Mucosa of gallbladder (tissue), 1 donor: Measurements from ENCODE around the gene CCDC92B. TPM values are rescaled to one million over a fixed set of nuclear protein-coding genes. Genes with fewer than 3 reads are reported as not detected.

Source experiments
- DNase-seq: peaks from one replicate; pipeline ENCODE4 v3.0.0-alpha.2; 2020; ENCODE audit warnings: low spot score
- total RNA-seq: library from RNA; stranded (reverse); gene quantifications from one replicate; pipeline ENCODE4 v1.2.1, GENCODE V29; 2021
- donor health status: DM: no; HTN: no; CAD: no.

The CCDC92B gene
- total RNA-seq, 1 donor from 2014 or later, result 0.14 TPM

DNA sequence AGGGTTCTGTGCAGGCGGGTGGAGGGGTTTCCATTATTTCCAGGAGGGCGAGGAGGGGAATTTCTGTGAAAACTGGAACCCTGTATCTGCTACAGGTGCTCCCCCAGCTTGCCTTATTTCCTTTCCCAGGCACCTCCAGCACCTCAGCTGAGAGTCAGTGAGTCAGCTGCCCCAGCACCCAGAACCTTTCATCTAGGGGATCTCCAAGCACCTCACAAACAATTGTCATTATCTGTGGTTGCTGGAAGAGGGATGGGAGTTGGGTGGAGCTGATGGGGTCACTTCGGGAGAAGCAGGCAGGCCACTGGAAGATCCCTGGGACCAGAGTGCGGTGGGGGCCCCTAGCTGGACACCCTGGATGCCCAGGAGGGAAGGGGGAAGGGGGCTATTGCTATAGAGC lies 27.8 kb downstream of the CCDC92B start:
- DNase-seq, result no peak

GRCh38 chr17:2719861-2720260 lies 29.6 kb downstream of the CCDC92B start:
- no peak for DNase-seq

- DNase-seq, result no peak
Observed at GRCh38 chr17:2718150-2718938, 31.1 kb downstream of the CCDC92B start.

- DNase-seq, result no peak
Observed at GRCh38 chr17:2716649-2717048, 32.8 kb downstream of the CCDC92B start.

DNA sequence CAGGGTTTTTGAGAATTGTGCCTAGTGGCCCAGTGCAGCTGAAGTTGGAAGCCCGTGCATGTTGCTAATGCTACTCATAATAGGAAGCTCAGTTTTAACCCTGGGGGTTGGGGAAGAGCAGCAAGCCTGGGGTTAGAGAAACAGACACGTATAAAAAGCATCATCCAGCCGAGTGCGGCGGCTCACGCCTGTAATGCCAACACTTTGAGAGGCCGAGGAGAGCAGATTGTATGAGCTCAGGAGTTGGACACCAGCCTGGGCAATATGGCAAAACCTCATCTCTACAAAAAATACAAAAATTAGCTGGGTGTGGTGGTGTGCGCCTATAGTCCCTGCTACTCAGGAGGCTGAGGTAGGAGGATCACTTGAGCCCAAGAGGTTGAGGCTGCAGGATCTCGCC lies 35.6 kb downstream of the CCDC92B start:
- no peak for DNase-seq

GRCh38 chr17:2712300-2713043 lies 37.0 kb downstream of the CCDC92B start:
- no peak for DNase-seq

DNA sequence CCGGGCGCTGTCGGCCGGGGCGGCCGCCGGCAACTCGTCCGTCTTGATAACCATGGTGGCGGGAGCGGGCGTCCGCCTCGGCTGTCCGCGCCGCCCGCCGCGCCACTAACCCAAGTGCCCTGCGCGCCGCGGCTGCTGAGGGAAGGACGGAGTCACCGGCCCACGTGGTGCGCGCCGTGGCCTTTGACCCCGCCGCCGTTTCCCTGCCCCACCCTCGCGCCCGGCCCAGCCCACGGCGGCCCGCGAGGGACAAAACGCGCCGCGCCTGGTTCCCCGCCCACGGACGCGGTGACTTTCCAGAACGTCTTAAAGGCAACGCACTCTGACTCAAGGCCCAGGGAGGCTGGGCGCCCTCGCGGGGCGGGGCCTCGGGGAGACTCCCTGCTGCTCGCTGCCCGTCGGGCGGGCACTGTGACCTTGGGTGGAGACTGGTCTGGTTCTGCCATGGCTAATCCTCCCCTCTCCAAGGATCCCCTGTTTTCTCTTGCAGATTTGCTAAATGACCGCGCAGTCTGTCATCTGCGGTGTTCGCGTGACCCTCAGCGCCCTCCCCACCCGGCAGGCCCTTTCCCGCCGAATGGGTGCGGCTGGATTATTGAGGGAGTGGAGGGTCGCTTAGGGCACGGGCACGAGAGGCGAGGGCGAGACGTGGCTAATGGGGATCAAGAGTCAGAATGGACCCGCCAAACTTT lies 37.7 kb downstream of the CCDC92B start, which contains the start of gene CLUH:
CLUH (minus strand) TSS at position 157 of the 692 bp plus-strand sequence; CDS start at position 54, 103 bp downstream.
- peak; percentile 97 for DNase-seq

DNA sequence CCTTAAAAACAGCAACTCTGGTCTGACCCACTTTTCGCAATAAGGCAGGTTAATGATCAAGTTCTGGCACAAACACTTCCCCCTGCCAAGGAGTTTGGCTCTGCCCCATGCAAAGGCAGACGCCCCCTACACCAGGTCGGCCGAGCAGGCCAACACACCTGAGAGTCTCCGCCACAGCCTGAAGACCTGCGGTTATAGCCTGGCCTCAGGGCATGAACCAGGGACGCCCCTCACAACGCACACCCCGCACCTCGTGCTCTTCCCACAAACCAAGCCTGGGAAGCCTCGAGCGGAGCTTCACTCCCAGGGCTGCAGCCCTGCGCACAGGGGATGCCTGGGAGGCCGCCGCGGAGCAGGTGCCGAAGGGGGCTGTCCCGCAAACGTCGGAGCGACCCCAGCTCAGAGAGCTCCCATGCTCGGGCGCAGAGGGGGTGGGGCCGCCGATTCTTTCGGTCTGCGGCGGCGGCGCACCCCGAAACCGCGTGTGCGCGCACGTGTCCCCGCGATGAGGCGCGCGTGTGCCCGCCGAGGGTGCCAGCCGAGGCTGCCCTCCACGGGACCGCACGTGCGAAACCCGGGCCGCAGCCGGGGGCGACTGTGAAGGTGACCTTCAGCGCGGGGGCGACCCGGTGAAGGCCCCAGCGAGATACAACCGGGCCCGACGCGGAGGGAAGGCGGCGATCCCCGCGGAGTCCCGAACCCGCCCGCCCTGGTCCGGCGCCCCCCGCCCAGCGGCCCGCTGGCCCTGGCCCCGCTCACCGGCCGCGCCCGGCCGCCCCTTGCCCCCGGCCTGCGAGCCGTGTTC lies 38.4 kb downstream of the CCDC92B start:
- DNase-seq, result no peak

- no peak for DNase-seq
Observed at GRCh38 chr17:2710071-2710802, 39.2 kb downstream of the CCDC92B start.

DNA sequence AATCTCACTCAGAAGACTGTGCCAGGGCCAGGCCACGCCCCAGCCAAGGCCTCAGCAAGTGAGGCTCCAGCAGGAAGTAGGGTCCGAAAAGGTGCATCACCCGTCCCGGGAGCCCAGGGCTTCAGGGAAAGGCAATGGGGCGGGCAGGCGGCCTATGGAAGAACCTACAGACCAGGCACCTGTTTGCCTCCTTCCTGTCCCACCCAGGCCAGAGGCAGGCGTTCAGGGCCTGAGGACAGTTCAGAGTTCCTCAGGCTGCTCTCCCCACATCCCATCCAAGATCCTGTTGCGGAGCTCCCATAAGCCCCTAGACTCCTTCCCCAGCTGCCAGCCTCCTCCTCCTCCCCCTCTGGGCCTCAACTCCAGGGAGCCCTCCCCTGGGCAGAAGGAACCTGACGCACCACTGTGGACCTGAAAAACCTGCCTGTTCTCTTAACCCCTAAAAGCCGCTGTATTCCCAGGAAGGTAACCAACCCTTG lies 40.2 kb downstream of the CCDC92B start:
- DNase-seq, result peak; percentile 57

DNA sequence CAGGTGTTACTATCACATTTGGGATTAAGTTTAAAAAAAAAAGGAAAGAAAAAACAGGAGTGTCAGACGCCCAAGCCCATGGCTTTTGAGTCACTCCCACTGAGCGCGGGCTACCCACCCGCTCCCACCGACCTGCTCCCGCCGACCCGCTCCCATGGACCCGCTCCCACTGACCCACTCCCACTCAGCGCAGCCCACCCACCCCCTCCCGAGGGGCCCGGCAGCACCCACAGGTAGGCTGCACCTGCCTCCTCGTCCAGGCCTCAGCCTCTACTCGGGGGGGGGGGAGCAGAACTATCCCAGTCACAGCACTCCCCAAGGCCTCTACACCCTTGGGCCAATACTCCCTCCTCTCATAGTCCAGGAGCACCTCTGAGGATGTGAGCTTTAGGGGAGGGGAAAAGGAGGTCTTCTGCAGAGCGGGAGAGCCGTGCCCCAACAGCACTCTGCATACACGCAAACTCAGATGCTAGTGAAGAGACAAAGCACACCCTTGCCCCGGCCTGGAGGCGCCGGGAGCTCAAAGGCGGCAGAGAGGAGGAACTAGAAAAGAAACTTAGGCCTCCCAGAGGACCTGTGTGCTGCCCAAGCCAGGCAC lies 40.8 kb downstream of the CCDC92B start:
- DNase-seq, result no peak

DNA sequence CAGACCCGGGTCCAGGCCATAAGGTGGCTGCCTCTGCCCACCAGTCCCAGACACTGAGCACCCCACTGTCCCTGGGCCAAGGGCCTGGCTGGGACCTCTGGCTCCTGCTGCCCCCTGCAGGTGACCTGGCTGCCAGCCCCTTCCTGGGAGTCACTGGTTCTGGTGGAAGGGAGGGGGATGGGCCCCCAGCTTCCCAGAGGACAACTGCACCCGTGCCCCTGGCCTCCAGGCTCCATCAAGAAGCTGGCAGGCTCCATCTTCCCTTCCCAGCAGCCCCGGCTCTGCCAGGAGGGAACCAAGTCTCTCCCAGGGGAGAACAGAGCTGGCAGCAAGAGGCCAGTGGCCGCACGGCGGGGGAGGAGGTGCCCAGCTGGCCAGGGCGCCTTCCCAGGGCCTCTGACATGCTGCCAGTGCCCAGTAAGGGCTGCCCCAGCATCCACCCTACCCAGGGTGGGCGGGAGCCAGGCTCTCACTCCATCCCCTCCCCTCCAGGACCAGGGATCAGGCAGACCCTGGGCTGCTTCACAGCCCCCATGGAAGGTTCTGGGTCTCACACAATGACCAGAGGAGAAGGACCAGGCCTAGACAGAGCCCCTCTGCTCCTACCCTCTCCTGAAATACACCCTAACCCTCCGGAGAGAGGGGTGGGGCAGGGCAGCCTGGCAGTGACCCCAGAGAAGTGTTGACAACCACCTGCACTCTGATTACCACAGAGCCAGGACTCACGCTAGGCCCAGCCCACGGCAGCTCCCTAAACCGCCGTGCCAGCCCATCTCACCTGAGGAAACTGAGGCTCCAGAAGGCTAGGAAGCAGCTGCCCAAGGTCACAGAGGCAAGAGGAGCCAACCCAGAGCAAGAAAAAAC lies 41.5 kb downstream of the CCDC92B start:
- DNase-seq, result no peak

- DNase-seq, result no peak
Observed at GRCh38 chr17:2706911-2707510, 42.4 kb downstream of the CCDC92B start.

GRCh38 chr17:2705888-2706795 lies 43.3 kb downstream of the CCDC92B start:
- no peak for DNase-seq

- no peak for DNase-seq
Observed at GRCh38 chr17:2705263-2705662, 44.2 kb downstream of the CCDC92B start.

GRCh38 chr17:2704890-2705248 lies 44.6 kb downstream of the CCDC92B start:
- DNase-seq, result no peak

GRCh38 chr17:2704031-2704889 lies 45.2 kb downstream of the CCDC92B start:
- DNase-seq, result no peak
